Lung microvascular endothelial cell (primary cell): ENCODE results near the gene P2RY13. TPM values are rescaled to one million over a fixed set of nuclear protein-coding genes. Genes with fewer than 3 reads are reported as not detected.

Experiments
- DNase-seq, 2 donors: peaks; one replicate each; pipeline versions ENCODE4 v3.0.0 to v3.0.0-alpha.2; 2010; ENCODE audit warnings: low read depth in 2 of 2
- total RNA-seq: library from RNA; depleted of rRNA; stranded (reverse); fragments of >200 nt; gene quantifications from 2 replicates; pipeline ENCODE4 v1.2.1, GENCODE V29; 2014

The P2RY13 gene
- total RNA-seq, 1 donor from 2014 or later, result not detected

DNA sequence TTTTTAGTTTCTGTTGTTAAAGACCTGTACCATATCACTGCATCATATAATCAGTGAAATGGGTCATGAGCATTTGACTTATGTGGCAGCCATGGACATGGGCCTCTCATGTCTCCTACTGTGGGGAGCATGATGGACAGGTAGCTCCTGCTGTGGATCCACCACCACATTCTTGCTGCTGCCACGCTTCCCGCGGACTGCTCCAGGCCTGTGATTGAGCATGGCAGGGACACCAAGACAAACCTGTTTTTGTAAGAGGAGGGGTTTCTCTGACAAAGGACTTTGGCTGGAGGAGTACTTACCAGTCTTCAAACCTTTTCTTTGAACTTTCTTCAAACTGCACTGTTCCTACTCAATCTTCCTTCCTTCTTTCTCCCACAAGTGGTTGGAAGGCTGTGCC lies 33.1 kb downstream of the P2RY13 start:
- DNase-seq, result no peak

DNA sequence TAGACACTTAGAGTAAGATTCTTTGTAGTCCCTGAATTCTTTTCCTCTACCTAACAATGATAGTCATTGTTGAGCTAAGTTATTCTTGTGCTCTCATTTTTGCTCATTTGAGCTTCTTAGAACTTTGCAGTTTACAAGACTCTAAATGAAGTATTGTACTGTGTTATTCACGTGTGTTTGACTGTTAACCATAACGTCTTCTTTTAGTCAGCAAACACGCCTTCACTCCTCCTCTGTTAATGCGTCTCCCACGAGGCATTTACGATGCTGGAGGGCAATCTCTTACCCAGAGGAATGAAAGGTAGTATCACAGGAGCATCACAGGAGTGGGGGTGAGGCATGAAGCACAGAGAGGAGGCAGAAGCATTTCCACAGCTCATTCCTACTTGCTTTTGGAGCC lies 36.2 kb downstream of the P2RY13 start:
- DNase-seq, result no peak

DNA sequence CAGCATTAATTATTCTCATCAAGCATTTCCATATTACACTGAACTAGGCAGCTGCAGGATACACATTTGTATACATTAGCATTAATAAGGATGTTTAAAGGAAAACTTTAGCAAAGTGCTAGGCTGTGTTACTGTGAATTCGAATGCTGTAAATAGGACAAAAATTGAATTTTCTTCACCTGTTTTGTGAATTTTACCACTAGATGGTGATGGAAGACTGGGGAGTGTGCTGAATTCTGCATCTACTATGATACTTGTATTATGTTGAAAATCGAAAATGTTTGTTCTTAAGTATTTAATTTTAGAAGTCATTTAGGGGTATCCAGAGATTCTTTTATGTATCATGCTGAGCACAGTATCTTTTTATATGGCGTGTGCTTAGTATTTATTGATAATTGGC lies 38.7 kb downstream of the P2RY13 start:
- DNase-seq, result peak in 1 of 2 donors; percentile 26

DNA sequence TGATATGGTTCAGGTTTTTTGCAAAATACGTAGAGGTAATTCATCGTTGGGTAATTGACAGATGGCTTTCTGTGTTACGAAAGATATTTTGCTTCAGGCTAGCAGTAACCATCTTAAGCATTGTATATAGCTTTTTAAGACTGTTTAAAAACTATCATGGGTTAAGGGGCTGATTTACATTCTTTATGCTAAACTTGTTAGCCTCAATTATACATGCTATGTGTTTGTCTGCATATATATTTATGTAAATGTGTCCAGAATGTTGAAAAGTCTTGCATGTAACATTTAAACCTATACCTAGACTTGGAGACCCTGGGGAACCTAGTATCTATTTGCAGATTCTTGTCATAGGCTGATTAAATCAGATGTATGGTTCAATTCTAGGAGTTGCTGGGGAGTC lies 39.9 kb downstream of the P2RY13 start:
- DNase-seq, result no peak

DNA sequence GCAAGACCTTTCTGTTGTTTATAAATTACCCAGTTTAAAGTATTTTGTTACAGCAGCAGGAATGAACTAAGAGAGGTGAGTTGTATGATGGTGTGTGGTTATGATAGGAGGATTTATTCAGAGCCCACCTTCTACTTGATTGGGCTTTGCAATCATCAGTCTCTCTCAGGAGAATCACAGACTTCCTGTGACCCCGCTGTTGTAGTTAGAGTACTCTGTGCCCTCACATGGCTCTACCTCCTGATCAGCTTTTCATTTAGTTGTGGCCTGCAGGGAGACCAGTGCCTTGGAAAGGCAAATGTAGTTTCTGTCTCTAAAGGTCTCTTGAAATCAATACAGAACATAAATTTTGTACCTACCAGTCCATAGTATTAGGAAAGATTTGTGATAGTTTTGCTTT lies 43.4 kb downstream of the P2RY13 start:
- DNase-seq, result no peak

DNA sequence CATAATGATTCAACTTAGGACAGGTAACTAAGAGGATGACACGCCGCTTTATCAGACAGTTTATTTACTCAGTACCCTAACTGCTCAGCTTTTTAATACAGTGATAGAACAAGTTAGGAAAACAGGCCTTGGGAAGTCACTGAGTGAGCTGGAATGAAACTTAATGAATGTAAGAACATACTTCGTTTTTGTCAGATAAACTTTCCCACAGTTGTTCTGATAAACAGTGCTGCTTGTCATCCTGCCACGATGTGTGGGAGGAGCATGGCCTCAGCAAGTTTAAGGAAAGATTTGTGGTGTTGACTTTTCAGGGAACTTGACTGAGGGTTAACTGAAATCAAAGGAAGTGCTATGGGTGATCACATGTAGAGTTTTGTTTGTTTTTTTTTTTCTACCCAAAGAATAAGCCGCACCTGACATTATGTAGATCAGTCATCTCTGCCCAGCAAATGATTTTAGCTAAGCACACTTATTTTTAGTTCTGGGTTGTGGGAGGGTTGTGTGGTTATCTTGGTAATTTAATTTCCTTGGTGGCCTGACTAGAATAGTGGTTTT lies 45.4 kb downstream of the P2RY13 start:
- DNase-seq, result peak in 1 of 2 donors; percentile 19

DNA sequence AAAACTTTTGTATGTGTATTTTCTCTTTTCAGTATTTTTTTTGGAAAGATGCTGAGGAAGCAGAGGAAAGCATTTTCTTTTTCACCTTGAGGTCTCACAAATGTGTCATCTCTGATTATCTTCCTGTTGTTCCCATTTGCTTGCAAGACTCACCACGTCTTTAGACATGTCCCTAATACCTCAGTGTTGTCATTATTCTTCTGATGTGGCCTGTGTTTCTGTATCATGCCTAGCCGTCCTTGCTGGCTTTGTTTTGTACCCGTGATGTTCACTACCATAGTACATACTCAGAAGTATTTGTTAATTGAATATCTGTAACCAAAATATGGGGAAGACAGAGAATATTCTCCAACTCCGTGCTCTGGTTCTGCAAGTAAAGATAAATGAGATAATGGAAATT lies 46.0 kb downstream of the P2RY13 start:
- no peak for DNase-seq

DNA sequence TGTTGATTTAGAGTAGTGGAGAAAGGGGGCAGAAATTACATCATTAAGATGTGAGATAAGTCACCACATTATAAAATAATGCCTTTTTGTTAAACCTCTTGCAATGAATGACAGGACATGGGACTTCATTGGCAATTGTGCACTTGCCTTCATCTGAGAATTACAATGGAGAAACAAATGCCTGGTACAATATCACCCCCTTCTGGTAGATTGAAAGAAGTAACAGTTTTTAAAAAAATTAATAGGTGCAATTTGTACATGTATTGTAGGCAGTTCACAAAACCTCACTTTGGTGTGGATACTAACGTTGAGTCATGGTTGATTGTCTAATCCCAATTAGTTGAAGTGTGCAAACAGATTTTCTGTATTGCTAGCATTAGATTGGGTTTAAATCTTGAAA lies 46.4 kb downstream of the P2RY13 start:
- DNase-seq, result peak; percentile 57 to 64

DNA sequence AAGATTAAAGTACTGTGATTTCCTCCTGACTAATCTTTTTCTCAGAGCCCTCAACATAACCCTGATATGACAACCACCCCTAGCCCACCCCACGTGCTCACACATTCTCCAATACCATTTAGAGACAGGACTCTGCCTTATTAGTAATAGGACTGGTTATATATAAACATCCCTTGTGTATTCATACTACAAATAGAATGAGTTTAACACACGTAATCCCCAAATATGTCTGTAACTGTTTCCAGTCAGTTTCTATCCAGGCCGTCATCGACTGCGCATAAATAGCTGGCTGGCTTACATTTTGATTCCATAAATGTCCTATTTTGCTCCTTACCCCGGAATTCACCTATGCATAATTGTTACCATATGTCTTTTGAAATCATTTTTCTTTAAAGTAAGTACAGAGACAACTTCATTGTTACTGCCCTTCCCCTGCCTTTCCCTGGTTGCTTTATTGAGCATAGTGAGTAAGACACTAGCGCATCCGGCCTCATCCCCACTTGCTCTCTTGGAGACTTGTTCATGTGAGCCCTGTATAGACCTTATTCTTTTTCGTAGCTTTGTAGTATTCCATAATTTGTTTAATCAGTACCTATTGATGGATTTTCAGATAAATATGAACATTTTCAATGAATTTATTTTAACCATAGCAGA lies 47.6 kb downstream of the P2RY13 start:
- no peak for DNase-seq

DNA sequence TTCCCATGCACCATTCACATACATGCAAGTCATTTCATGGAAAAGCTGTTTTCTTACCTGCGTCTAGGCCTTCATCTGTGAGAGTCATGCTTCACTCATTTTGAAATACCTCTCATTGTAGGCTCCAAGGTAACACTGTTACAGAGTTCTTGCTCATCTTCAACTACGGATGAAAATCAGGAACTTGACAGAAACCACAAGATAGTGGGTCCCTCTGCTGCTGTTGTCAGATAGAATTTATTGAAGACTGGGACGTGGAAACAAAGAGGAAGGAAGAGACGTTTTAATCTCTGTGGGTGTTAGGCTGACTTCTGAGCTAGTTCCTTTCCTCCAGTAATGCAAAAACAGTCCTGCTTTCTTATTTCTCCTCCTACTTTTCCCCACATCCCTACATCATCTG lies 51.1 kb downstream of the P2RY13 start, which contains the start of gene P2RY14:
Gene P2RY14 (minus strand): TSS at position 313 of the 400 bp plus-strand sequence. CDS start 64,226 bp downstream, outside the sequence.
- DNase-seq, result no peak

DNA sequence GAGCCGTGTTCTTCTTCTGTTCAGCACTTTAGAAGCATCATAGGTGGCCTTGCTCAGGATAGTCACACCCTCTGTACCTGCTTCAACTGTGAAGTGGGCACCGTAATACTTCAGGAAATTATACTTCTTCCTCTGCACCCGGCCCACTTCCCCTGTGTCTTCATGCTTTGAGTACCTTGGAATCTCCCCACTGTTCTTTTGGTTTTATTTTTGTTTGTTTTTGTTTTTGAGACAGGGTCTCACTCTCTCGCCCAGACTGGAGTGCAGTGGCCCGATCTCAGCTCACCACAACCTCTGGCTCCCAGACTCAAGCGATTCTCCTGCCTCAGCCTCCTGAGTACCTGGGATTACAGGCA lies 52.7 kb downstream of the P2RY13 start:
- DNase-seq, result no peak

Other genes with a start within 250 kb of the P2RY13 start
- gene MED12L, start 243.9 kb downstream of the P2RY13 start, total RNA-seq, result under 0.01 TPM in 1 of 2 replicates, not detected in the other
- not detected in 2 replicates for gene GPR171, start 126.3 kb downstream of the P2RY13 start, total RNA-seq
- not detected in 2 replicates for gene P2RY14, start 51.0 kb downstream of the P2RY13 start, total RNA-seq
- not detected in 2 replicates for gene GPR87, start 12.7 kb downstream of the P2RY13 start, total RNA-seq
- not detected in 2 replicates for gene P2RY12, start 55.2 kb upstream of the P2RY13 start, total RNA-seq
- not detected in 2 replicates for gene IGSF10, start 131.5 kb upstream of the P2RY13 start, total RNA-seq